A673 (cell line): ENCODE results near the gene ARMCX1.

Source experiments
- EZH2 ChIP-seq: fragments of 200-600 bp; sonication (generic); IDR thresholded peaks from 2 replicates; pipeline ENCODE4 v1.6.1; 2017; ENCODE audit warnings: borderline replicate concordance, low read depth, mild to moderate bottlenecking, mixed read lengths, antibody characterized with exemption, low read length; ENCODE audit not compliant: poor library complexity, severe bottlenecking
- TF ChIP-seq, protein P1 (sequence below): fragments of 300-800, 200-600 bp; sonication (generic); conservative IDR thresholded peaks from 2 replicates; pipeline ENCODE4 v1.5.1; 2017; ENCODE audit warnings: low read depth, mild to moderate bottlenecking, antibody characterized with exemption, low read length, moderate library complexity, mixed read lengths

DNA sequence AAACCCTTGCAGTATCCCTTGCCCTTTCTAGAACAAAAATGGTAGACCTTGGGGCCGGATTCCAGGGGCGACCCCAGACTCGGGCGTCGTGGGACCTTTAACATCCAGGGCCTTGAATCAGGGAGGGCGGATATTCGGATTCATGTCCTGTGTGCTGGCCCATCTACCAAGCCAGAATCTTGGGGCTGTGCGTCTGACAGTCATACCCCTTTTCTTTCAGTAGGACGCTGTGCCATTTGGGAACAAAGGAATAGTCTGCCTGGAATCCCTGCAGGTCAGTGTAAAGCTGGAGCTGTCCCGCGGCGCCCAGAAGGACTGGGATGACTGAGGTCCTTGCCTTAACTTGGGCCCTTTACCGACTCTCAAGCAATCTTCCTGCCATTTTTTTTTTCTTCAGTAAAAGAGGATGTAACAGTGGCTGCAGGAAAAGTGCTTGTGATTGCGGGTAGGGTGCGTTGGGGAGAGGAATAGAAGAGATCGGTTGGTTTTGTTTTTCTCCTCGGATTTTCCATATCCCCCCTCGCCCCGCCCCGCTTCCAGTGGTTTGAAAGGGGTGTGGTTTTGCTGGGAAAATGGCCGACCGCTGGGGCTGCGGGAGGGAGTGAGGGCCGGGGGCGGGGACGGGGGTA lies 518 bp downstream of the ARMCX1 start:
- TF ChIP-seq, protein P1, sequence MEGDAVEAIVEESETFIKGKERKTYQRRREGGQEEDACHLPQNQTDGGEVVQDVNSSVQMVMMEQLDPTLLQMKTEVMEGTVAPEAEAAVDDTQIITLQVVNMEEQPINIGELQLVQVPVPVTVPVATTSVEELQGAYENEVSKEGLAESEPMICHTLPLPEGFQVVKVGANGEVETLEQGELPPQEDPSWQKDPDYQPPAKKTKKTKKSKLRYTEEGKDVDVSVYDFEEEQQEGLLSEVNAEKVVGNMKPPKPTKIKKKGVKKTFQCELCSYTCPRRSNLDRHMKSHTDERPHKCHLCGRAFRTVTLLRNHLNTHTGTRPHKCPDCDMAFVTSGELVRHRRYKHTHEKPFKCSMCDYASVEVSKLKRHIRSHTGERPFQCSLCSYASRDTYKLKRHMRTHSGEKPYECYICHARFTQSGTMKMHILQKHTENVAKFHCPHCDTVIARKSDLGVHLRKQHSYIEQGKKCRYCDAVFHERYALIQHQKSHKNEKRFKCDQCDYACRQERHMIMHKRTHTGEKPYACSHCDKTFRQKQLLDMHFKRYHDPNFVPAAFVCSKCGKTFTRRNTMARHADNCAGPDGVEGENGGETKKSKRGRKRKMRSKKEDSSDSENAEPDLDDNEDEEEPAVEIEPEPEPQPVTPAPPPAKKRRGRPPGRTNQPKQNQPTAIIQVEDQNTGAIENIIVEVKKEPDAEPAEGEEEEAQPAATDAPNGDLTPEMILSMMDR = no peak
- TF ChIP-seq EZH2 = no peak
